GM18909 (cell line): ENCODE data around the gene TECPR1.

Experiments
- ATAC-seq: cut with Tn5 transposase; IDR thresholded peaks from one replicate; pipeline ENCODE4 v1.9.1; 2021; ENCODE audit warnings: mild to moderate bottlenecking; ENCODE audit not compliant: unreplicated experiment, poor library complexity

TECPR1 gene

GRCh38 chr7:98196706-98197605 is 55.1 kb downstream of the TECPR1 start:
- ATAC-seq: no peak

GRCh38 chr7:98194672-98195457 is 57.2 kb downstream of the TECPR1 start:
- ATAC-seq: no peak

- ATAC-seq: no peak
Measured at GRCh38 chr7:98194186-98194585, 57.8 kb downstream of the TECPR1 start.

- no peak for ATAC-seq
Measured at GRCh38 chr7:98193474-98194180, 58.4 kb downstream of the TECPR1 start.

GRCh38 chr7:98192781-98193457 is 59.1 kb downstream of the TECPR1 start:
- ATAC-seq: no peak

- ATAC-seq: no peak
Measured at GRCh38 chr7:98191668-98192431, 60.2 kb downstream of the TECPR1 start.

- ATAC-seq: no peak
Measured at GRCh38 chr7:98189559-98189958, 62.5 kb downstream of the TECPR1 start.

GRCh38 chr7:98187138-98187502 is 64.9 kb downstream of the TECPR1 start:
- ATAC-seq: no peak

- no peak for ATAC-seq
Measured at GRCh38 chr7:98186452-98187137, 65.4 kb downstream of the TECPR1 start.

GRCh38 chr7:98185101-98185500 is 66.9 kb downstream of the TECPR1 start:
- no peak for ATAC-seq

- no peak for ATAC-seq
Measured at GRCh38 chr7:98180751-98181150, 71.3 kb downstream of the TECPR1 start.

- no peak for ATAC-seq
Measured at GRCh38 chr7:98178762-98179490, 73.1 kb downstream of the TECPR1 start.

GRCh38 chr7:98178321-98178720 is 73.7 kb downstream of the TECPR1 start:
- ATAC-seq: no peak

- no peak for ATAC-seq
Measured at GRCh38 chr7:98177553-98177952, 74.5 kb downstream of the TECPR1 start.

GRCh38 chr7:98175260-98175940 is 76.6 kb downstream of the TECPR1 start:
- no peak for ATAC-seq

GRCh38 chr7:98174334-98175259 is 77.4 kb downstream of the TECPR1 start:
- no peak for ATAC-seq

- ATAC-seq: no peak
Measured at GRCh38 chr7:98171449-98171848, 80.6 kb downstream of the TECPR1 start.
